Measurements from ENCODE around the gene SRRM4. TPM values are rescaled to one million over a fixed set of nuclear protein-coding genes. Genes with fewer than 3 reads are reported as not detected.
A peak's percentile ranks its signal among the peaks of the same experiment; 100 is the strongest.

SRRM4 gene
- total RNA-seq, 1 experiment from 2014 or later: 0.96 TPM

DNA sequence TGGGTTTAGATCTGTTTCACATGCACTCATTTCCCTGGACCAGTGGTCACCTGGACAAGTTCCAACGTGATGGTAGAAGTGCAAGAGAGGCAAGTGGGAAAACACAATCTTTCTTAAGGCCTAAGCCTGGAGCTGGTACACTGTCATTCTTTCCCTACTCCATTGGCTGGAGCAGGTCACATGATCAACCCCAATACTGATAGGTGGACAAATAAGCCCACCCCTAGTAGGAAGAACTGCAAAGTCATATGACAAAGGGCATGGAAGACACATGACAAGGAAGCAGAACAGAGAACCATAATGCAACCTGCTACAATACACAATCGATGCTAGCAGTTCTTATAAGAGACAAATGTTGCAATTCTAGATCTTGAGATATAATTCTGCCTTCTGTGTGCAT is 66.3 kb downstream of the SRRM4 start:
- ChIA-PET POLR2A (no interaction called here), CTCF (interaction anchor here (1.0 to 1.4 kb wide), 2 partner anchors 11 to 26 kb away, joined by 3 to 4 read pairs; no protein-coding TSS in a partner anchor)
- Mint-ChIP-seq H3K9me3 (peaks cover 33% of the 10 kb centered on the region), H3K27ac (no peak overlapping the region), H3K4me1 (no peaks in the 10 kb centered on the region), H3K36me3 (peaks cover 2% of the 10 kb centered on the region; the same call in 1 of the 2 replicates), H3K4me3 (no peak overlapping the region), H3K27me3 (ENCODE audit: low read depth) (0 out of 2 replicates have a peak, but pooled peaks cover 4% of the 10 kb centered on the region)
- no peak for ATAC-seq
- DNase-seq (ENCODE audit: low spot score): no peak
- no peak for TF ChIP-seq FOXP1 (CRISPR knock-in tag; IDR thresholded peaks at IDR 0.05; ENCODE audit: borderline replicate concordance)
- TF ChIP-seq, protein P1, sequence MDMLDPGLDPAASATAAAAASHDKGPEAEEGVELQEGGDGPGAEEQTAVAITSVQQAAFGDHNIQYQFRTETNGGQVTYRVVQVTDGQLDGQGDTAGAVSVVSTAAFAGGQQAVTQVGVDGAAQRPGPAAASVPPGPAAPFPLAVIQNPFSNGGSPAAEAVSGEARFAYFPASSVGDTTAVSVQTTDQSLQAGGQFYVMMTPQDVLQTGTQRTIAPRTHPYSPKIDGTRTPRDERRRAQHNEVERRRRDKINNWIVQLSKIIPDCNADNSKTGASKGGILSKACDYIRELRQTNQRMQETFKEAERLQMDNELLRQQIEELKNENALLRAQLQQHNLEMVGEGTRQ (CRISPR knock-in tag; IDR thresholded peaks at IDR 0.05): peak; percentile 63

GRCh38 chr12:119050663-119051062 is 69.3 kb downstream of the SRRM4 start:
- no peak overlapping the region for H3K4me3 Mint-ChIP-seq
- 0 out of 2 replicates have a peak, but pooled peaks cover 4% of the 10 kb centered on the region for H3K27me3 Mint-ChIP-seq (ENCODE audit: low read depth)
- TF ChIP-seq, protein P2, sequence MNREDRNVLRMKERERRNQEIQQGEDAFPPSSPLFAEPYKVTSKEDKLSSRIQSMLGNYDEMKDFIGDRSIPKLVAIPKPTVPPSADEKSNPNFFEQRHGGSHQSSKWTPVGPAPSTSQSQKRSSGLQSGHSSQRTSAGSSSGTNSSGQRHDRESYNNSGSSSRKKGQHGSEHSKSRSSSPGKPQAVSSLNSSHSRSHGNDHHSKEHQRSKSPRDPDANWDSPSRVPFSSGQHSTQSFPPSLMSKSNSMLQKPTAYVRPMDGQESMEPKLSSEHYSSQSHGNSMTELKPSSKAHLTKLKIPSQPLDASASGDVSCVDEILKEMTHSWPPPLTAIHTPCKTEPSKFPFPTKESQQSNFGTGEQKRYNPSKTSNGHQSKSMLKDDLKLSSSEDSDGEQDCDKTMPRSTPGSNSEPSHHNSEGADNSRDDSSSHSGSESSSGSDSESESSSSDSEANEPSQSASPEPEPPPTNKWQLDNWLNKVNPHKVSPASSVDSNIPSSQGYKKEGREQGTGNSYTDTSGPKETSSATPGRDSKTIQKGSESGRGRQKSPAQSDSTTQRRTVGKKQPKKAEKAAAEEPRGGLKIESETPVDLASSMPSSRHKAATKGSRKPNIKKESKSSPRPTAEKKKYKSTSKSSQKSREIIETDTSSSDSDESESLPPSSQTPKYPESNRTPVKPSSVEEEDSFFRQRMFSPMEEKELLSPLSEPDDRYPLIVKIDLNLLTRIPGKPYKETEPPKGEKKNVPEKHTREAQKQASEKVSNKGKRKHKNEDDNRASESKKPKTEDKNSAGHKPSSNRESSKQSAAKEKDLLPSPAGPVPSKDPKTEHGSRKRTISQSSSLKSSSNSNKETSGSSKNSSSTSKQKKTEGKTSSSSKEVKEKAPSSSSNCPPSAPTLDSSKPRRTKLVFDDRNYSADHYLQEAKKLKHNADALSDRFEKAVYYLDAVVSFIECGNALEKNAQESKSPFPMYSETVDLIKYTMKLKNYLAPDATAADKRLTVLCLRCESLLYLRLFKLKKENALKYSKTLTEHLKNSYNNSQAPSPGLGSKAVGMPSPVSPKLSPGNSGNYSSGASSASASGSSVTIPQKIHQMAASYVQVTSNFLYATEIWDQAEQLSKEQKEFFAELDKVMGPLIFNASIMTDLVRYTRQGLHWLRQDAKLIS (CRISPR knock-in tag; IDR thresholded peaks at IDR 0.05; ENCODE audit: borderline replicate concordance): no peak
- TF ChIP-seq SMAD4 (CRISPR knock-in tag; IDR thresholded peaks at IDR 0.05) (no peak), HMGA2 (CRISPR knock-in tag; IDR thresholded peaks at IDR 0.05) (peak; percentile 92), JAZF1 (CRISPR knock-in tag; IDR thresholded peaks at IDR 0.05) (no peak), ETV6 (CRISPR knock-in tag; IDR thresholded peaks at IDR 0.05) (no peak)
- TF ChIP-seq, protein P3, sequence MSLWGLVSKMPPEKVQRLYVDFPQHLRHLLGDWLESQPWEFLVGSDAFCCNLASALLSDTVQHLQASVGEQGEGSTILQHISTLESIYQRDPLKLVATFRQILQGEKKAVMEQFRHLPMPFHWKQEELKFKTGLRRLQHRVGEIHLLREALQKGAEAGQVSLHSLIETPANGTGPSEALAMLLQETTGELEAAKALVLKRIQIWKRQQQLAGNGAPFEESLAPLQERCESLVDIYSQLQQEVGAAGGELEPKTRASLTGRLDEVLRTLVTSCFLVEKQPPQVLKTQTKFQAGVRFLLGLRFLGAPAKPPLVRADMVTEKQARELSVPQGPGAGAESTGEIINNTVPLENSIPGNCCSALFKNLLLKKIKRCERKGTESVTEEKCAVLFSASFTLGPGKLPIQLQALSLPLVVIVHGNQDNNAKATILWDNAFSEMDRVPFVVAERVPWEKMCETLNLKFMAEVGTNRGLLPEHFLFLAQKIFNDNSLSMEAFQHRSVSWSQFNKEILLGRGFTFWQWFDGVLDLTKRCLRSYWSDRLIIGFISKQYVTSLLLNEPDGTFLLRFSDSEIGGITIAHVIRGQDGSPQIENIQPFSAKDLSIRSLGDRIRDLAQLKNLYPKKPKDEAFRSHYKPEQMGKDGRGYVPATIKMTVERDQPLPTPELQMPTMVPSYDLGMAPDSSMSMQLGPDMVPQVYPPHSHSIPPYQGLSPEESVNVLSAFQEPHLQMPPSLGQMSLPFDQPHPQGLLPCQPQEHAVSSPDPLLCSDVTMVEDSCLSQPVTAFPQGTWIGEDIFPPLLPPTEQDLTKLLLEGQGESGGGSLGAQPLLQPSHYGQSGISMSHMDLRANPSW (CRISPR knock-in tag; conservative IDR thresholded peaks at IDR 0.05; ENCODE audit: low read depth): no peak
- ATAC-seq (no peak), DNase-seq (ENCODE audit: low spot score) (no peak)
- no peaks in the 10 kb centered on the region for H3K4me1 Mint-ChIP-seq
- CTCF ChIA-PET: interaction anchor here (2.2 kb wide), 1 partner anchor 13 kb away, joined by 10 read pairs; no protein-coding TSS in a partner anchor
- peaks cover 33% of the 10 kb centered on the region for H3K9me3 Mint-ChIP-seq
- no peak overlapping the region for H3K27ac Mint-ChIP-seq
- POLR2A ChIA-PET: no interaction called here
- peaks cover 2% of the 10 kb centered on the region; the same call in 1 of the 2 replicates for H3K36me3 Mint-ChIP-seq

- Mint-ChIP-seq H3K27me3 (ENCODE audit: low read depth) (0 out of 2 replicates have a peak, but pooled peaks cover 4% of the 10 kb centered on the region), H3K9me3 (peaks cover 35% of the 10 kb centered on the region), H3K4me1 (no peaks in the 10 kb centered on the region), H3K4me3 (no peak overlapping the region), H3K27ac (no peak overlapping the region), H3K36me3 (peaks cover 2% of the 10 kb centered on the region; the same call in 1 of the 2 replicates)
- ATAC-seq: no peak
- ChIA-PET POLR2A (no interaction called here), CTCF (no interaction called here)
- TF ChIP-seq NR3C1 (CRISPR knock-in tag; conservative IDR thresholded peaks at IDR 0.05; ENCODE audit: low read depth) (no peak), ZBTB21 (CRISPR knock-in tag; IDR thresholded peaks at IDR 0.05; ENCODE audit: borderline replicate concordance) (no peak), PRRX2 (CRISPR knock-in tag; IDR thresholded peaks at IDR 0.05) (no peak), ZNF671 (CRISPR knock-in tag; IDR thresholded peaks at IDR 0.05) (no peak), ZNF532 (CRISPR knock-in tag; IDR thresholded peaks at IDR 0.05; ENCODE audit: borderline replicate concordance) (no peak)
- DNase-seq (ENCODE audit: low spot score): no peak
These were observed 70.1 kb downstream of the SRRM4 start for GRCh38 chr12:119051474-119051873.

Measured in WTC11 (cell line).